ENCODE data around the gene NOC2L.

DNA sequence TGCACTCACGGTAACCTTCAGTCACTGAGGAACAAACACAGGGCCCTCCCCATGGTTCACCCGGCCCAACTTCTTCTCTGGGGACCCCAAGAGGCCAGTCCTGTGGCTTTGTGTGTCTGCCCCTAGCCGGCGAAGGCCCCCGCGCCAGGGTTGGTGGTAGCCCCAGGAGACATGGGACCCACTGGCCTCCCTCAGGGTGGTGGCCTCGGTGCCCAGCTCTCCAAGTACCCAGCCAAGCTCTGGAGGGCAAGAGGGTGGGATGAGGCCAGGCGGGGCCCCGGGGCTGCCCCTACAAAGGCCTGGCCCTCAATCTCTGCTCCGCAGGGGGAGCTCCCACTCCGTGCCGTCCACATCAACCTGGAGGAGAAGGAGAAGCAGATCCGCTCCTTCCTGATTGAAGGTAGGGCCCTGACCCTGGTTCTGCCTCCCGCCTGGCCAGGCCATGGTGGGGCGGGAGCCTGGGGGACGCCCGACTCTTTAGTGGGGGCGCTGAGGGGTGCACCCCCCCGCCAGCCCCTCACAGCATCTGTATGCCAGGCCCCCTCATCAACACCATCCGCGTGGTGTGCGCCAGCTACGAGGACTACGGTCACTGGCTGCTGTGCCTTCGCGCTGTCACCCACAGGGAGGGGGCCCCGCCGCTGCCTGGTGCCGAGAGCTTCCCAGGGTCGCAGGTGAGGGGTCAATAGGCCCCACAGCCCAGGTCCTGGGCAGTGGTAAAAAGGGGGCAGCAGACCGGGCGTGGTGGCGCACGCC is 12.9 kb upstream of the NOC2L start:
- TF ChIP-seq ZNF8 (CRISPR knock-in tag; IDR thresholded peaks at IDR 0.05) (no peak), ARNTL (CRISPR knock-in tag; IDR thresholded peaks at IDR 0.05; ENCODE audit: borderline replicate concordance, low read depth) (no peak), TCF4 (CRISPR knock-in tag; IDR thresholded peaks at IDR 0.05; ENCODE audit: borderline replicate concordance) (no peak), CSDC2 (CRISPR knock-in tag; IDR thresholded peaks at IDR 0.05) (no peak), RARB (CRISPR knock-in tag; IDR thresholded peaks at IDR 0.05) (no peak), BACH2 (CRISPR knock-in tag; IDR thresholded peaks at IDR 0.05; ENCODE audit: borderline replicate concordance) (no peak), GLIS3 (CRISPR knock-in tag; IDR thresholded peaks at IDR 0.05) (no peak), ZFP30 (CRISPR knock-in tag; IDR thresholded peaks at IDR 0.05) (no peak), PPARA (CRISPR knock-in tag; IDR thresholded peaks at IDR 0.05; ENCODE audit: borderline replicate concordance) (no peak), ISL1 (CRISPR knock-in tag; IDR thresholded peaks at IDR 0.05) (no peak)
- TF ChIP-seq, protein P1, sequence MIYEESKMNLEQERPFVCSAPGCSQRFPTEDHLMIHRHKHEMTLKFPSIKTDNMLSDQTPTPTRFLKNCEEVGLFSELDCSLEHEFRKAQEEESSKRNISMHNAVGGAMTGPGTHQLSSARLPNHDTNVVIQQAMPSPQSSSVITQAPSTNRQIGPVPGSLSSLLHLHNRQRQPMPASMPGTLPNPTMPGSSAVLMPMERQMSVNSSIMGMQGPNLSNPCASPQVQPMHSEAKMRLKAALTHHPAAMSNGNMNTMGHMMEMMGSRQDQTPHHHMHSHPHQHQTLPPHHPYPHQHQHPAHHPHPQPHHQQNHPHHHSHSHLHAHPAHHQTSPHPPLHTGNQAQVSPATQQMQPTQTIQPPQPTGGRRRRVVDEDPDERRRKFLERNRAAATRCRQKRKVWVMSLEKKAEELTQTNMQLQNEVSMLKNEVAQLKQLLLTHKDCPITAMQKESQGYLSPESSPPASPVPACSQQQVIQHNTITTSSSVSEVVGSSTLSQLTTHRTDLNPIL (CRISPR knock-in tag; IDR thresholded peaks at IDR 0.05; ENCODE audit: low read depth), result no peak
- TF ChIP-seq, protein P2, sequence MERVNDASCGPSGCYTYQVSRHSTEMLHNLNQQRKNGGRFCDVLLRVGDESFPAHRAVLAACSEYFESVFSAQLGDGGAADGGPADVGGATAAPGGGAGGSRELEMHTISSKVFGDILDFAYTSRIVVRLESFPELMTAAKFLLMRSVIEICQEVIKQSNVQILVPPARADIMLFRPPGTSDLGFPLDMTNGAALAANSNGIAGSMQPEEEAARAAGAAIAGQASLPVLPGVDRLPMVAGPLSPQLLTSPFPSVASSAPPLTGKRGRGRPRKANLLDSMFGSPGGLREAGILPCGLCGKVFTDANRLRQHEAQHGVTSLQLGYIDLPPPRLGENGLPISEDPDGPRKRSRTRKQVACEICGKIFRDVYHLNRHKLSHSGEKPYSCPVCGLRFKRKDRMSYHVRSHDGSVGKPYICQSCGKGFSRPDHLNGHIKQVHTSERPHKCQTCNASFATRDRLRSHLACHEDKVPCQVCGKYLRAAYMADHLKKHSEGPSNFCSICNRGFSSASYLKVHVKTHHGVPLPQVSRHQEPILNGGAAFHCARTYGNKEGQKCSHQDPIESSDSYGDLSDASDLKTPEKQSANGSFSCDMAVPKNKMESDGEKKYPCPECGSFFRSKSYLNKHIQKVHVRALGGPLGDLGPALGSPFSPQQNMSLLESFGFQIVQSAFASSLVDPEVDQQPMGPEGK (CRISPR knock-in tag; IDR thresholded peaks at IDR 0.05; ENCODE audit: borderline replicate concordance), result no peak

Measured in SK-N-SH treated with all-trans-retinoic acid at 6 μM for 48 hours (cell line).